Parathyroid adenoma (tissue), 2 donors: ENCODE results near the gene GRK3.

ENCODE experiments used
- H2AFZ ChIP-seq: fragments of 300-600 bp; sonication (generic); one replicate; pipeline ENCODE4 v1.7.0; 2017; ENCODE audit warnings: antibody characterized with exemption, mild to moderate bottlenecking
- H3K27ac ChIP-seq: fragments of 300-600 bp; sonication (generic); one replicate; pipeline ENCODE4 v1.7.0; 2017
- H3K27me3 ChIP-seq: fragments of 300-600 bp; sonication (generic); one replicate; pipeline ENCODE4 v1.7.0; 2017; ENCODE audit warnings: low read length; ENCODE audit not compliant: control insufficient read depth, insufficient read depth
- H3K36me3 ChIP-seq: fragments of 300-600 bp; sonication (generic); one replicate; pipeline ENCODE4 v1.7.0; 2017; ENCODE audit warnings: low read length; ENCODE audit not compliant: control insufficient read depth, insufficient read depth
- H3K4me1 ChIP-seq: fragments of 300-600 bp; sonication (generic); one replicate; pipeline ENCODE4 v1.7.0; 2017; ENCODE audit warnings: control low read depth
- H3K4me2 ChIP-seq: fragments of 300-600 bp; sonication (generic); one replicate; pipeline ENCODE4 v1.7.0; 2017; ENCODE audit warnings: low read length
- H3K4me3 ChIP-seq: fragments of 300-600 bp; sonication (generic); one replicate; pipeline ENCODE4 v1.7.0; 2017; ENCODE audit warnings: low read depth, low read length
- H3K79me2 ChIP-seq: fragments of 300-600 bp; sonication (generic); one replicate; pipeline ENCODE4 v1.7.0; 2017; ENCODE audit warnings: control low read depth
- H3K9ac ChIP-seq: fragments of 300-600 bp; sonication (generic); one replicate; pipeline ENCODE4 v1.7.0; 2017; ENCODE audit warnings: mild to moderate bottlenecking
- H3K9me3 ChIP-seq: fragments of 300-600 bp; sonication (generic); one replicate; pipeline ENCODE4 v1.7.0; 2017; ENCODE audit warnings: low read length; ENCODE audit not compliant: control insufficient read depth
- TF ChIP-seq, protein P1 (sequence below): fragments of 300-600 bp; sonication (generic); IDR thresholded peaks from one replicate; pipeline ENCODE4 v1.7.0; 2017; ENCODE audit warnings: antibody characterized with exemption, mild to moderate bottlenecking
- donor health status: primary hyperparathyroidism.

The GRK3 gene

DNA sequence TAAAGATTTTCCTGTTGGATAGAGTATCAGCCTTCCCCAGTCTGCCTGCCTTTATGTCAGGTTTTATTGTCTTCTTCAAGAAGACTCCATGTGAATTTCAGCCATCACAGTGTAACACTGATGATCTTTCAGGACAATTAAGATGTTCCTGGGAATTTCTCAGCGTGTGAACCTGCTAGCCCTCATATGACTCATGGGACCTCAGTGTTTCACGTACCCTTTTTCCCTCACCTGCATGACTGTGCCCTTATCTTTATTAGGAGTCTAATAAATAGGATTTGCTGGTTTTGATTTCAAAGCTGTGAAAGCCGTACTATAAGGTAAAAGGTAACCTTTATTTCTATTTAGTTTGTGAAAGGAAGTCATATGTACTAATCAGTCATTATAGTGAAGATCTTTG, 95.9 kb downstream of the GRK3 start:
- no peaks in the 10 kb centered on the region for H3K27me3 ChIP-seq
- H3K27ac ChIP-seq = no peak overlapping the region
- H2AFZ ChIP-seq = no peak overlapping the region
- no peaks in the 10 kb centered on the region for H3K4me1 ChIP-seq
- no peaks in the 10 kb centered on the region for H3K36me3 ChIP-seq
- no peak overlapping the region for H3K4me2 ChIP-seq
- H3K9me3 ChIP-seq = no peaks in the 10 kb centered on the region
- no peaks in the 10 kb centered on the region for H3K79me2 ChIP-seq
- TF ChIP-seq, protein P1, sequence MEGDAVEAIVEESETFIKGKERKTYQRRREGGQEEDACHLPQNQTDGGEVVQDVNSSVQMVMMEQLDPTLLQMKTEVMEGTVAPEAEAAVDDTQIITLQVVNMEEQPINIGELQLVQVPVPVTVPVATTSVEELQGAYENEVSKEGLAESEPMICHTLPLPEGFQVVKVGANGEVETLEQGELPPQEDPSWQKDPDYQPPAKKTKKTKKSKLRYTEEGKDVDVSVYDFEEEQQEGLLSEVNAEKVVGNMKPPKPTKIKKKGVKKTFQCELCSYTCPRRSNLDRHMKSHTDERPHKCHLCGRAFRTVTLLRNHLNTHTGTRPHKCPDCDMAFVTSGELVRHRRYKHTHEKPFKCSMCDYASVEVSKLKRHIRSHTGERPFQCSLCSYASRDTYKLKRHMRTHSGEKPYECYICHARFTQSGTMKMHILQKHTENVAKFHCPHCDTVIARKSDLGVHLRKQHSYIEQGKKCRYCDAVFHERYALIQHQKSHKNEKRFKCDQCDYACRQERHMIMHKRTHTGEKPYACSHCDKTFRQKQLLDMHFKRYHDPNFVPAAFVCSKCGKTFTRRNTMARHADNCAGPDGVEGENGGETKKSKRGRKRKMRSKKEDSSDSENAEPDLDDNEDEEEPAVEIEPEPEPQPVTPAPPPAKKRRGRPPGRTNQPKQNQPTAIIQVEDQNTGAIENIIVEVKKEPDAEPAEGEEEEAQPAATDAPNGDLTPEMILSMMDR = no peak
- no peak overlapping the region for H3K9ac ChIP-seq
- no peak overlapping the region for H3K4me3 ChIP-seq

DNA sequence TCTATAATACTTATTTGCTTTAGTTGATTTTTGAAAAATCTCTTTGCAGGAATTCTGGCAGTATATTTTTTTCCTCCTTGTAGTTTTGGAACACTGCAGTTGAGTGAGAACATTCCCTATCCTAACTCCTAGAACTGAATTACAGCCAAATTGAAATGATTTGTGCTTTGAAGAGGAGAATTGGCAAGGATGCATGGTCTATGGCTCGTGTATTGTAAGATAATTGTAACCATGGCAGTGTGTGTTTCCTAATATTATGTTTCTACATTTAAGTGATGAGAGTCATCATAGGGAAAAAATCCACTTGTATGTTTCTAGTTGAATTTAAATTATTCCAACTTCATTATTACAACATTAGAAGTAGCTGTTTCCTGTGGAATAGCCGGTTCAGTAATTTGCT, 96.6 kb downstream of the GRK3 start:
- Histone ChIP-seq H3K4me1 (no peaks in the 10 kb centered on the region), H3K36me3 (no peaks in the 10 kb centered on the region), H3K9me3 (no peaks in the 10 kb centered on the region), H3K27me3 (no peaks in the 10 kb centered on the region), H2AFZ (no peak overlapping the region), H3K4me2 (no peak overlapping the region), H3K9ac (no peak overlapping the region), H3K27ac (no peak overlapping the region), H3K79me2 (no peaks in the 10 kb centered on the region), H3K4me3 (no peak overlapping the region)
- TF ChIP-seq, protein P1 = no peak

DNA sequence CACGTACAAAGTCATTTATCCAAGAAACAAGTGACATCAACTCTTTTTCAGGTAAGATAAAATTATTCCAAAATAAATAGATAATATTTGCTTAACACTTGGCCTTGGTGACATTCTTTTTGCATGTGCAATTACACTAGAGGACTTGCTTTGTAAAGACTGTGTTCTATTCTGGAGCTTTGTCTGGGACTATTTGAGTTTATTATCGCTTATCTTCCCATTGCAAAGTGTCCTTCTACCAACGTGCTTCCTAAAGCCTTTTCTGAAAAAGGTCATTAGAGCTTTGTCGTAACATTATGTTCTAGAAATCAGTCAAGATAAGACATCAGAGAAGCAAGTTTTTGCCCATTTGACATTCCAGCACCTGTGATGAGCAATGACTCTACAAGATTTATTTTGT, 99.2 kb downstream of the GRK3 start:
- Histone ChIP-seq H3K36me3 (no peaks in the 10 kb centered on the region), H3K4me3 (no peak overlapping the region), H3K27ac (no peak overlapping the region), H3K27me3 (no peaks in the 10 kb centered on the region), H3K4me1 (no peaks in the 10 kb centered on the region), H3K9ac (no peak overlapping the region), H2AFZ (no peak overlapping the region), H3K79me2 (no peaks in the 10 kb centered on the region), H3K9me3 (no peaks in the 10 kb centered on the region), H3K4me2 (no peak overlapping the region)
- TF ChIP-seq, protein P1 = no peak

DNA sequence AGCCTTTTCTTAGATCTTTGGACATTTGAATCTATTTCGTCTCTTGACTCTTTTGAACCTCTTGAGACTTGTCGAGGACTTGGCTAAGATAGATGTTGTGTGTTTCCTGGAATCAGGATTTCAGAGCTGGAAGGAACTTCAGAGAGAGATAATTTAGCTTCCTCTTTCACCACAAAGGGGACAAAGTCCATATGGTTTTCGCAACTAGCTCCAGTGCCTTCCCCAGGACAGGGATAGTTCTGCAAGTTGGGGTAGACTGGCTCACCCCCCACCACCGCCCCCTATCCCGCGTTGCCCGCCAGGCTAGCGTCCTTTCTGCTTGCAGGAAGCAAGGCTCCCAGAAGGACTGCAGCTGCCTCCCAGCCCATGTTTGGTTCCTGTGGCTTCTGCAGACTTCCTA, 101.8 kb downstream of the GRK3 start:
- Histone ChIP-seq H3K9ac (no peak overlapping the region), H3K4me3 (no peak overlapping the region), H2AFZ (no peak overlapping the region), H3K27ac (no peak overlapping the region), H3K9me3 (no peaks in the 10 kb centered on the region), H3K79me2 (no peaks in the 10 kb centered on the region), H3K4me1 (no peaks in the 10 kb centered on the region), H3K36me3 (no peaks in the 10 kb centered on the region), H3K4me2 (no peak overlapping the region), H3K27me3 (no peaks in the 10 kb centered on the region)
- TF ChIP-seq, protein P1 = no peak

DNA sequence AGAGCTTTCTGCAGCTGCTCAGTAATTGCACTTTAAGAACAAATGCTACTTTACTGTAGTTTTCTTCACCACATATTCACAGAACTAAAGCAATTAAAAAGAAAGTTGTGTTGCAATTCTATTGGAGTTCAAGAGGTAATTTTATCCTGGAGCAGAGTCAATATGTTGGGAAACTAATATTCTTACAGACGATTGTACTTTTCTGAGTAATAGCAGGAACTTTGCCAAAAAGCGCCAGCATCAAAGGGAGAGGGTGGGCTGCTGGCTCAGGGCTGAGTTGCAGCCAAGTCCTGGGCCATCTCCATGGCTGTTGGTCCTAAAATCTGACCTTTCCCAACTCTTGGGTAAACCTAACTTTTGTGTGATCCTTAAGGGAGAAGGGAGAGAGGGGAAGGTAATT, 104.0 kb downstream of the GRK3 start:
- no peaks in the 10 kb centered on the region for H3K4me1 ChIP-seq
- no peaks in the 10 kb centered on the region for H3K27me3 ChIP-seq
- no peak overlapping the region for H3K9ac ChIP-seq
- no peak overlapping the region for H2AFZ ChIP-seq
- no peaks in the 10 kb centered on the region for H3K36me3 ChIP-seq
- H3K79me2 ChIP-seq = no peaks in the 10 kb centered on the region
- no peak overlapping the region for H3K27ac ChIP-seq
- no peak overlapping the region for H3K4me2 ChIP-seq
- no peak overlapping the region for H3K4me3 ChIP-seq
- H3K9me3 ChIP-seq = no peaks in the 10 kb centered on the region
- TF ChIP-seq, protein P1 = no peak
